NCI-H2196 treated with DMSO at 0.1 percent for 48 hours (cell line): ENCODE measurements around the gene ICAM1.
"Not testable (repeated sequence)": the region's sequence is repeated elsewhere in the genome, so short reads cannot be mapped to it uniquely, and the experiment has no call there.

Source experiments
- DNase-seq: peaks from one replicate; lab custom pipeline; 2025; ENCODE audit not compliant: unreplicated experiment; lab: John Stamatoyannopoulos, UW

ICAM1 gene

DNA sequence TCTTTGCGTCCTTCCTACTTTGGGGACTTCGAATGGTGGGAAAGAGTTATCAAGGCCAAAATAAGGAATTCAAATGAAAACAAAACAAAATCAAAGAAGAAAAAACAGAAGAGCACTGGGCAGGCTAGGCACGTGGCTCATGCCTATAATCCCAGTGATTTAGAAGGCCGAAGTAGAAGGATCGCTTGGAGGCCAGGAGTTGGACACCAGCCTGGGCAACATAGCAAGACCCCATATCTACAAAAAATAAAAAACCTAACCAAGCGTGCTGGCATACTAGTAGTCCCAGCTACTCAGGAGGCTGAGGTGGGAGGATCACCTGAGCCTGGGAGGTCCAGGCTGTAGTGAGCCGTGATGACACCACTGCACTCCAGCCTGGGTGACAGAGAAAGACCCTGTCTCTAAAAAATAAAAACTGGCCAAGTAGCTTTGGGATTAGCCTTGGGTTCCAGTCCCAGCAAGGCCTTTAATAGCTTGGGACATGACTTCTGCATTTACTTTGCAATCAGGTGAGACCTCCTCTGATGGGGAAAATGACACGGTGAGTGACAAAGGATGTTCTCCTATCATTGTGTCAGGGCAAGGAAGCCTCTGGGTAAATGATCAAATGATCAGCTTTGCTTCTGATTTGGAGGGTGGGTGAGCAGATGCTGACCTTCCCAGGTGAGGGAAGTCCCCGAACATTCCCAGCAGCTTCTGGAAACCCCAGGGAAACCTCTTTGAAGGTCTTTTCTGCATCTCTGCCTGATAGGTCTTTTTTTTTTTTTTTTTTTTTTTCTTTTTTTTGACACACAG lies 7.1 kb downstream of the ICAM1 start:
- no peak for DNase-seq

DNA sequence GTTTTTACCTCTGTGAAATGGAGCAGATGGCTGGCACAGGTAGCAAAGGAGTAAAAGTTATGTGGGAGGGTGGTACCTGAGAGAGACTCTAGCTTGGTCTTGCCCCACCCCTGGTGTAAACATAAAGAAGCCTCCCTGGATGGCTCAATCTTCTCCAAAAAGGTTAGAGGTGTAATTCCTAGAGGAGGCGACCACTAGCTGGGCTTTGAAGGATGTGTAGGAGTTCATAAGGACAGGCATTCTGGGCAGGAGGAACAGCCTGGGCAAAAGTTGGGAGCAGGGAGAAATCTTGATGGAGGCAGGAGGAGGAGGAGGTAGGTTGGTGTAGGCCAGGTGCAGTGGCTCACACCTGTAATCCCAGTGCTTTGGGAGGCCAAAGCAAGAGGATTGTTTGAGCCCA lies 8.0 kb downstream of the ICAM1 start:
- DNase-seq: no peak

DNA sequence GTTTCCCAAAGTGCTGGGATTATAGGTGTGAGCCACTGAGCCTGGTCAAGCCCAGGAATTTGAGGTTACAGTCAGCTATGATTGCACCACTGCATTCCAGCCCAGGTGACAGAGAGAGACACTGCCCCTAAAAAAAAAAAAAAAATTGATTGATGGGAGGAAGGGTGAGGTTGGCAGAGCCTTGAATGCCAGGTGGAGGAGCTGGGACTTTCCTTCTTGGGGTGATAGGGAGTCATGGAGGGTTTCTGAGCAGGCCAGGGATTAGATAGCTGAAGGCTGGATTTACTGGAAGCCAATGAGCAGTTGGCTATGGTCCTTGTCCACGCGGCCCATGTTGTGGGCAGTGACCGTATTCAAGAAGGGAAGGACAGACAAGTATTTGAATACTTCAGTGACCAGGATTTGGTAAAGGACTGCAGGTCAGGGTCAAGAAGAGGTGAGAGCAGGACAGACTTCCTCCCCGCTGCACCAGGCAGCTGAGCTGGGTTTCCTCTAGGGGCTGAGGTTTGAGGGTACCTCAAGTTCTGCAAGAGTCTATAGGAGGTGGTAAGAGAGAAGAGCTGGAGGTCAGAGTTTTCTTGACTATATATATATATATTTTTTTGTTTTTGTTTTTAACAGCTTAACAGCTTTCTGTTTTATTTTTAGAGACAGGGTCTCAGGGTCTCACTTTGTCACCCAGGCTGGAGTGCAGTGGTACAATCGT lies 9.0 kb downstream of the ICAM1 start:
- no peak for DNase-seq

DNA sequence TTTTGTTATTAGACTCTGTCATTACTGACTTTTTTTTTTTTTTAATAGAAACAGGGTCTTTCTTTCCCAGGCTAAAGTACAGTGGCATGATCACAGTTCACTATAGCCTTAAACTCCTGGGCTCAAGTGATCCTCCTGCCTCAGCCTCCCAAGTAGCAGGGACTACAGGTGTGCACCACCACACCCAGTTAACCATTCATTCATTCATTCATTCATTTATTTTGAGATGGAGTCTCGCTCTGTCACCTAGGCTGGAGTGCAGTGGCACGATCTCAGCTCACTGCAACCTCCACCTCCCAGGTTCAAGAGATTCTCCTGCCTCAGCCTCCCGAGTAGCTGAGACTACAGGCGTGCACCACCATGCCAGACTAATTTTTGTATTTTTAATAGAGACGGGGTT lies 11.1 kb downstream of the ICAM1 start:
- not testable (repeated sequence) for DNase-seq

DNA sequence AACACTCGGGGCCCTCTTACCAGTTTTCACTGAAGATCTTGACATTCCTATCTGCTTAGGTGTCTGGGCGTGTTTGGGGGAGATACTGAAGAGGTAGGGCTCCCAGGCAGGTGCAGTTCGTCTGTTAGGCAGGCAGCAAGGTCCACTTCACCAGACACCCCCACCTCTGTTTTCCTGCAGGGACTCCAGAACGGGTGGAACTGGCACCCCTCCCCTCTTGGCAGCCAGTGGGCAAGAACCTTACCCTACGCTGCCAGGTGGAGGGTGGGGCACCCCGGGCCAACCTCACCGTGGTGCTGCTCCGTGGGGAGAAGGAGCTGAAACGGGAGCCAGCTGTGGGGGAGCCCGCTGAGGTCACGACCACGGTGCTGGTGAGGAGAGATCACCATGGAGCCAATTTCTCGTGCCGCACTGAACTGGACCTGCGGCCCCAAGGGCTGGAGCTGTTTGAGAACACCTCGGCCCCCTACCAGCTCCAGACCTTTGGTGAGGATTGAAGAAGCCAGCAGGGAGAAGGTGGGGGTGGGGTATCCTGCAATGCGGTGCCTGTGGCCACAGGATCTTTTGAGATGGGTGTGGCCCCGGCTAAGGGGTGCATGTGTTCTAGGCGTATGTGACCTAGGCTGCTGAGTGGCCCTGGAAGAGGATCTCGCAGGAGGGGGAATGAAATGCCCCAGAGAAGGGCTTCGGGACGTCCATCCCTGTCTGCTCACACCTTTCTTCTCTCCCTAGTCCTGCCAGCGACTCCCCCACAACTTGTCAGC lies 12.6 kb downstream of the ICAM1 start:
- DNase-seq: no peak

DNA sequence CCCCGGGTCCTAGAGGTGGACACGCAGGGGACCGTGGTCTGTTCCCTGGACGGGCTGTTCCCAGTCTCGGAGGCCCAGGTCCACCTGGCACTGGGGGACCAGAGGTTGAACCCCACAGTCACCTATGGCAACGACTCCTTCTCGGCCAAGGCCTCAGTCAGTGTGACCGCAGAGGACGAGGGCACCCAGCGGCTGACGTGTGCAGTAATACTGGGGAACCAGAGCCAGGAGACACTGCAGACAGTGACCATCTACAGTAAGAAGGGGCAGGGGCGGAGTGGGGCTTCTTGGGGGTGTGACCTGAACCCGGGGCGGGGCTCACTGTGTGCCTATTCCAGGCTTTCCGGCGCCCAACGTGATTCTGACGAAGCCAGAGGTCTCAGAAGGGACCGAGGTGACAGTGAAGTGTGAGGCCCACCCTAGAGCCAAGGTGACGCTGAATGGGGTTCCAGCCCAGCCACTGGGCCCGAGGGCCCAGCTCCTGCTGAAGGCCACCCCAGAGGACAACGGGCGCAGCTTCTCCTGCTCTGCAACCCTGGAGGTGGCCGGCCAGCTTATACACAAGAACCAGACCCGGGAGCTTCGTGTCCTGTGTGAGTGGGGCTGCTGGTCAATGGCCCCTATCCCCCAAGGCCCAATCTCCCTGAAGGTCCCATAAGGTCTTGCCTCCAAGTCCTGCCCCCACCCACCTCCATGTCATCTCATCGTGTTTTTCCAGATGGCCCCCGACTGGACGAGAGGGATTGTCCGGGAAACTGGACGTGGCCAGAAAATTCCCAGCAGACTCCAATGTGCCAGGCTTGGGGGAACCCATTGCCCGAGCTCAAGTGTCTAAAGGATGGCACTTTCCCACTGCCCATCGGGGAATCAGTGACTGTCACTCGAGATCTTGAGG lies 13.4 kb downstream of the ICAM1 start:
- no peak for DNase-seq

DNA sequence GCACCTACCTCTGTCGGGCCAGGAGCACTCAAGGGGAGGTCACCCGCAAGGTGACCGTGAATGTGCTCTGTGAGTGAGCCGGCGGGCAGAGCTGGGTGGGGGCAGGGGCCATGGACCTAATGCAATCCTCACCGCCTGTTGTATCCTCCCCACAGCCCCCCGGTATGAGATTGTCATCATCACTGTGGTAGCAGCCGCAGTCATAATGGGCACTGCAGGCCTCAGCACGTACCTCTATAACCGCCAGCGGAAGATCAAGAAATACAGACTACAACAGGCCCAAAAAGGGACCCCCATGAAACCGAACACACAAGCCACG lies 14.0 kb downstream of the ICAM1 start:
- no peak for DNase-seq

DNA sequence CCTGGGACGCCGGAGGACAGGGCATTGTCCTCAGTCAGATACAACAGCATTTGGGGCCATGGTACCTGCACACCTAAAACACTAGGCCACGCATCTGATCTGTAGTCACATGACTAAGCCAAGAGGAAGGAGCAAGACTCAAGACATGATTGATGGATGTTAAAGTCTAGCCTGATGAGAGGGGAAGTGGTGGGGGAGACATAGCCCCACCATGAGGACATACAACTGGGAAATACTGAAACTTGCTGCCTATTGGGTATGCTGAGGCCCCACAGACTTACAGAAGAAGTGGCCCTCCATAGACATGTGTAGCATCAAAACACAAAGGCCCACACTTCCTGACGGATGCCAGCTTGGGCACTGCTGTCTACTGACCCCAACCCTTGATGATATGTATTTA lies 14.5 kb downstream of the ICAM1 start:
- no peak for DNase-seq

DNA sequence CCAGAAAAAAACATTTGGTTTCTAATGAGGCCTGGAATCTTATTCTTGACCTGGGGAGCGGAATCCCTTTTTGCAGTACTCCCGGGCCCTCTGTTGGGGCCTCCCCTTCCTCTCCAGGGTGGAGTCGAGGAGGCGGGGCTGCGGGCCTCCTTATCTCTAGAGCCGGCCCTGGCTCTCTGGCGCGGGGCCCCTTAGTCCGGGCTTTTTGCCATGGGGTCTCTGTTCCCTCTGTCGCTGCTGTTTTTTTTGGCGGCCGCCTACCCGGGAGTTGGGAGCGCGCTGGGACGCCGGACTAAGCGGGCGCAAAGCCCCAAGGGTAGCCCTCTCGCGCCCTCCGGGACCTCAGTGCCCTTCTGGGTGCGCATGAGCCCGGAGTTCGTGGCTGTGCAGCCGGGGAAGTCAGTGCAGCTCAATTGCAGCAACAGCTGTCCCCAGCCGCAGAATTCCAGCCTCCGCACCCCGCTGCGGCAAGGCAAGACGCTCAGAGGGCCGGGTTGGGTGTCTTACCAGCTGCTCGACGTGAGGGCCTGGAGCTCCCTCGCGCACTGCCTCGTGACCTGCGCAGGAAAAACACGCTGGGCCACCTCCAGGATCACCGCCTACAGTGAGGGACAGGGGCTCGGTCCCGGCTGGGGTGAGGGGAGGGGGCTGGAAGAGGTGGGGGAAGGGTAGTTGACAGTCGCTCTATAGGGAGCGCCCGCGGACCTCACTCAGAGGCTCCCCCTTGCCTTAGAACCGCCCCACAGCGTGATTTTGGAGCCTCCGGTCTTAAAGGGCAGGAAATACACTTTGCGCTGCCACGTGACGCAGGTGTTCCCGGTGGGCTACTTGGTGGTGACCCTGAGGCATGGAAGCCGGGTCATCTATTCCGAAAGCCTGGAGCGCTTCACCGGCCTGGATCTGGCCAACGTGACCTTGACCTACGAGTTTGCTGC lies 16.1 kb downstream of the ICAM1 start, which contains the start of gene ICAM4:
Gene ICAM4, plus strand, starts transcription at position 153 of the 935 bp plus-strand sequence. Its CDS starts 58 bp downstream, at position 211.
- DNase-seq: no peak

DNA sequence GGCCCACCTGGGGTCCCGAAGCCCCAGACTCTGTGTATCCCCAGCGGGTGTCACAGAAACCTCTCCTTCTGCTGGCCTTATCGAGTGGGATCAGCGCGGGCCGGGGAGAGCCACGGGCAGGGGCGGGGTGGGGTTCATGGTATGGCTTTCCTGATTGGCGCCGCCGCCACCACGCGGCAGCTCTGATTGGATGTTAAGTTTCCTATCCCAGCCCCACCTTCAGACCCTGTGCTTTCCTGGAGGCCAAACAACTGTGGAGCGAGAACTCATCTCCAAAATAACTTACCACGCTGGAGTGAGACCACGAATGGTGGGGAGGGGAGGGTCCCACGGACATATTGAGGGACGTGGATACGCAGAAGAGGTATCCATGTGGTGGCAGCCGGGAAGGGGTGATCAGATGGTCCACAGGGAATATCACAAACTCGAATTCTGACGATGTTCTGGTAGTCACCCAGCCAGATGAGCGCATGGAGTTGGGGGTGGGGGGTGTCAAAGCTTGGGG lies 17.8 kb downstream of the ICAM1 start:
- DNase-seq: peak; percentile 59

DNA sequence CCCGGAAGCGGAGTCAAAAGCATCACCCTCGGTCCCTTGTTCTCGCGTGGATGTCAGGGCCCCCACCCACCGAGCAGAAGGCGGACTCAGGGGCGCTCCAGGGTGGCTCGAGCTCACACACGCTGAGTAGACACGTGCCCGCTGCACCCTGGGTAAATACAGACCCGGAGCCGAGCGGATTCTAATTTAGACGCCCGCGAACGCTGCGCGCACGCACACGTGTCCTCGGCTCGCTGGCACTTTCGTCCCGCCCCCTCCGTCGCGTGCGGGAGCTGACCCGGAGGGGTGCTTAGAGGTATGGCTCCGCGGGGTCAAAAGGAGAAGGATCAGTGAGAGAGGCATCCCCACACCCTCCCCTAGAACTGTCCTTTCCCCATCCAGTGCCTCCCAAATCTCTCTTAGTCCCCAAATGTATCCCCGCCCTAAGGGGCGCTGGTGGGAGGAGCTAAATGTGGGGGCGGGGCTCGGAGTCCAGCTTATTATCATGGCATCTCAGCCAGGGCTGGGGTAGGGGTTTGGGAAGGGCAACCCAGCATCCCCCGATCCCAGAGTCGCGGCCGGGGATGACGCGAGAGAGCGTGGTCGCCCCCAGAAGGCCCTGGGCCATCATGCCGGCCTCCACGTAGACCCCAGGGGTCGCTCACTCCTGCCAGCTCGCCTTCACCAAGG lies 18.4 kb downstream of the ICAM1 start:
- DNase-seq: peak; percentile 55

DNA sequence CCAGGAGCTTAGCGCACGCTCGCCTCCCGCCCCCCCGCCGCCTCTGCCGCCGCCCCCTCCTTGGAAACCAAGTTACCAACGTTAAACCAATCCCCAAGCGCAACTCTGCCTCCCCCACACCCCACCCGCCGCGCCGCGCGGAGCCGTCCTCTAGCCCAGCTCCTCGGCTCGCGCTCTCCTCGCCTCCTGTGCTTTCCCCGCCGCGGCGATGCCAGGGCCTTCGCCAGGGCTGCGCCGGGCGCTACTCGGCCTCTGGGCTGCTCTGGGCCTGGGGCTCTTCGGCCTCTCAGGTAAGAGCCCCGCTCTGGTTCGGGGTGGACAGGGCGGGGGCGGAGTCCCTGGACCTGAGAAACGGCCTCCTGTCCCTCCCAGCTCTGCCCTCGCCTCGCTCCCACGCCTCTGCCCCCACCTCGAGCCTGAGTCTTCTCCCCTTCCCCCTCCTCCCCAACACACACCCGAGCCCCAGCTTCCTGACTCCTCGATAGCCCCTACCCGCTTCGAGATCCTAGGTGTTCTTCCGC lies 19.0 kb downstream of the ICAM1 start, which contains the start of gene ICAM5:
Gene ICAM5, plus strand, starts transcription at position 117 of the 521 bp plus-strand sequence. Its CDS starts 92 bp downstream, at position 209.
- peak; percentile 24 for DNase-seq

DNA sequence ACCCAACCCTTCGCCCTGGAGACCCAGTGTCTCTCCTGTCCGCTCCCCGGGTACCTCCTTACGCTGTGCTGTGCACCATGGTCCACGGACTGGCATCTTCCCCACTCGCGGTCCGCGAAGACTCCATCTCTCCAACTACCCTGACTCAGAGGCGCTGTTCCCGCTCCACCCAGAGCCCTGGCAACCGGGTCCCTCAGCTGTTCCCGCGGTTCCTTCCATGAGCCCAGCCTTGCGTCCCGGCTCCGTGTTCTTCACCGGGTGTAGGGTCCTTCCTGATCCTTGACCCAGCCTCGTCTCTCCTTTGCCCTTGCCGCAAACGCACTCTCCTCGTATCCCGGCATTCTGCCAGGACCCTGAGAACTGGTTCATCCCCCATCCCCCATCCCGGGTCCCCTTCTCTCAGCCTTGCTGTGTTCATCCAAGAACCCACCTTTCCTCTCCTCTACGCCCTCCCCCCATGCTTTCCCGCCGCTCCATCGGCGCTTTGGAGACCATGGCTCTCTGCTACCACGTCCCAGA lies 19.5 kb downstream of the ICAM1 start:
- no peak for DNase-seq

DNA sequence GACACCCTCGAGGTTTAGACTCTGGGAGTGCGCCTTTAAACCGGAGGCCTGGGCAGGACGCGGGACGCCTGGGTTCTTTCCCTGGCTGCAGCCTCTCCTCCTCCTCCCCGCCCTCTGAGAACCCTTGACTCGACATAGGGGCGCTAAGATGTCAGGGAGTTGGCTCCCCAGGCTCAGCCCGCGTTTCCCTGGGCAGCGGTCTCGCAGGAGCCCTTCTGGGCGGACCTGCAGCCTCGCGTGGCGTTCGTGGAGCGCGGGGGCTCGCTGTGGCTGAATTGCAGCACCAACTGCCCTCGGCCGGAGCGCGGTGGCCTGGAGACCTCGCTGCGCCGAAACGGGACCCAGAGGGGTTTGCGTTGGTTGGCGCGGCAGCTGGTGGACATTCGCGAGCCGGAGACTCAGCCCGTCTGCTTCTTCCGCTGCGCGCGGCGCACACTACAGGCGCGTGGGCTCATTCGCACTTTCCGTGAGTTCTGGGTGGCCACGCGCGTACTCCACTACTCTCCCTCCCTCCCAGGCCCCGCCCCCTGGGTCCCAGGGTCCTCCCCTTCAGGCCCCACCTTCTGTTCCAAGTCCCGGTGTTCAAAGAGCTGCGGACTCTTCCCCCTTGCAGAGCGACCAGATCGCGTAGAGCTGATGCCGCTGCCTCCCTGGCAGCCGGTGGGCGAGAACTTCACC lies 20.1 kb downstream of the ICAM1 start:
- peak; percentile 21 for DNase-seq

DNA sequence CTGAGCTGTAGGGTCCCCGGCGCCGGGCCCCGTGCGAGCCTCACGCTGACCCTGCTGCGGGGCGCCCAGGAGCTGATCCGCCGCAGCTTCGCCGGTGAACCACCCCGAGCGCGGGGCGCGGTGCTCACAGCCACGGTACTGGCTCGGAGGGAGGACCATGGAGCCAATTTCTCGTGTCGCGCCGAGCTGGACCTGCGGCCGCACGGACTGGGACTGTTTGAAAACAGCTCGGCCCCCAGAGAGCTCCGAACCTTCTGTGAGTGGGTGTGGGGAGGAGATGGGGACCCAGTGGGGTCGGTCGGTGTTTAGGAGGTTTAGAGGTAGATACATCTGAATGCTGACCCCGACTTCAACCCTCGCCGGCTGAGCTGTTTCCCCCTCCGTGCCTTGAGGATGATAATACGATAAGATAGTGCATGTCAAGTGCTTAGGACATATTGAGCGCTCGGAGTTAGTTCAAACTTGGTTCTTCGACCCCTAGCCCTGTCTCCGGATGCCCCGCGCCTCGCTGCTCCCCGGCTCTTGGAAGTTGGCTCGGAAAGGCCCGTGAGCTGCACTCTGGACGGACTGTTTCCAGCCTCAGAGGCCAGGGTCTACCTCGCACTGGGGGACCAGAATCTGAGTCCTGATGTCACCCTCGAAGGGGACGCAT lies 20.8 kb downstream of the ICAM1 start:
- DNase-seq: no peak

DNA sequence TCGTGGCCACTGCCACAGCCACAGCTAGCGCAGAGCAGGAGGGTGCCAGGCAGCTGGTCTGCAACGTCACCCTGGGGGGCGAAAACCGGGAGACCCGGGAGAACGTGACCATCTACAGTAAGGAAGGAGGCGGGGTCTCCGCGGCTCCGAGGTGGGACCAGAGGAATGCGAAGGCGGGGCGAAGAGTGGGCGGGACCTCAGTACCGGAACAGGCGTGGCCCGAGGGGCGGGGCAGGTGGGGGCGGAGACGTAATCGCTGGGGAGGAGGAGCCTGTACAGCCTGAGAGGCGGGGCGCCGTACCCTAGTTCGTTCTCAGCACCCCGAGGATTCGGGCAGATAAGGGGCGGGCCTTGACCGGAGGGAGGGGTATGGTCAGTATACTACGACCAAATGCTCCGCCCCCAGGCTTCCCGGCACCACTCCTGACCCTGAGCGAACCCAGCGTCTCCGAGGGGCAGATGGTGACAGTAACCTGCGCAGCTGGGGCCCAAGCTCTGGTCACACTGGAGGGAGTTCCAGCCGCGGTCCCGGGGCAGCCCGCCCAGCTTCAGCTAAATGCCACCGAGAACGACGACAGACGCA lies 21.4 kb downstream of the ICAM1 start:
- DNase-seq: no peak
